Measurements from ENCODE around the gene ZBTB6. TPM values are rescaled to one million over a fixed set of nuclear protein-coding genes. Genes with fewer than 3 reads are reported as not detected.

ZBTB6 gene
- total and polyA plus RNA-seq, 2 of the 8 experiments (the other 6 are each of a cell fraction or from before 2014, with no cell fraction given) = 2.0 to 10.0 TPM

DNA sequence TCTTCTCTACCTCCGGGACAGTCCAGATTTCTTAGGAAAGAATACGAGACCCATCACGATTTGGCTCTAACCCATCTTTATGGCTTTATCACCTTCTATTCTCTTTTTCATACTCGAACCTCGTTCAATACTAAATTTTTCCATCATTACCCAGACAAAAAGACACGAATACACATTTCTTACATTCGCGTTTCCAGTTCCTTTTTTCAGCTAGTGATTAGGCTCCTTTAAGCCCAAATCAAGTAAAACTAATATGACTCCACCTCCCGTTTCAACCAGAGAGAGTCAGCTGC lies 506 bp downstream of the ZBTB6 start (continued):
- TF ChIP-seq, protein P1, sequence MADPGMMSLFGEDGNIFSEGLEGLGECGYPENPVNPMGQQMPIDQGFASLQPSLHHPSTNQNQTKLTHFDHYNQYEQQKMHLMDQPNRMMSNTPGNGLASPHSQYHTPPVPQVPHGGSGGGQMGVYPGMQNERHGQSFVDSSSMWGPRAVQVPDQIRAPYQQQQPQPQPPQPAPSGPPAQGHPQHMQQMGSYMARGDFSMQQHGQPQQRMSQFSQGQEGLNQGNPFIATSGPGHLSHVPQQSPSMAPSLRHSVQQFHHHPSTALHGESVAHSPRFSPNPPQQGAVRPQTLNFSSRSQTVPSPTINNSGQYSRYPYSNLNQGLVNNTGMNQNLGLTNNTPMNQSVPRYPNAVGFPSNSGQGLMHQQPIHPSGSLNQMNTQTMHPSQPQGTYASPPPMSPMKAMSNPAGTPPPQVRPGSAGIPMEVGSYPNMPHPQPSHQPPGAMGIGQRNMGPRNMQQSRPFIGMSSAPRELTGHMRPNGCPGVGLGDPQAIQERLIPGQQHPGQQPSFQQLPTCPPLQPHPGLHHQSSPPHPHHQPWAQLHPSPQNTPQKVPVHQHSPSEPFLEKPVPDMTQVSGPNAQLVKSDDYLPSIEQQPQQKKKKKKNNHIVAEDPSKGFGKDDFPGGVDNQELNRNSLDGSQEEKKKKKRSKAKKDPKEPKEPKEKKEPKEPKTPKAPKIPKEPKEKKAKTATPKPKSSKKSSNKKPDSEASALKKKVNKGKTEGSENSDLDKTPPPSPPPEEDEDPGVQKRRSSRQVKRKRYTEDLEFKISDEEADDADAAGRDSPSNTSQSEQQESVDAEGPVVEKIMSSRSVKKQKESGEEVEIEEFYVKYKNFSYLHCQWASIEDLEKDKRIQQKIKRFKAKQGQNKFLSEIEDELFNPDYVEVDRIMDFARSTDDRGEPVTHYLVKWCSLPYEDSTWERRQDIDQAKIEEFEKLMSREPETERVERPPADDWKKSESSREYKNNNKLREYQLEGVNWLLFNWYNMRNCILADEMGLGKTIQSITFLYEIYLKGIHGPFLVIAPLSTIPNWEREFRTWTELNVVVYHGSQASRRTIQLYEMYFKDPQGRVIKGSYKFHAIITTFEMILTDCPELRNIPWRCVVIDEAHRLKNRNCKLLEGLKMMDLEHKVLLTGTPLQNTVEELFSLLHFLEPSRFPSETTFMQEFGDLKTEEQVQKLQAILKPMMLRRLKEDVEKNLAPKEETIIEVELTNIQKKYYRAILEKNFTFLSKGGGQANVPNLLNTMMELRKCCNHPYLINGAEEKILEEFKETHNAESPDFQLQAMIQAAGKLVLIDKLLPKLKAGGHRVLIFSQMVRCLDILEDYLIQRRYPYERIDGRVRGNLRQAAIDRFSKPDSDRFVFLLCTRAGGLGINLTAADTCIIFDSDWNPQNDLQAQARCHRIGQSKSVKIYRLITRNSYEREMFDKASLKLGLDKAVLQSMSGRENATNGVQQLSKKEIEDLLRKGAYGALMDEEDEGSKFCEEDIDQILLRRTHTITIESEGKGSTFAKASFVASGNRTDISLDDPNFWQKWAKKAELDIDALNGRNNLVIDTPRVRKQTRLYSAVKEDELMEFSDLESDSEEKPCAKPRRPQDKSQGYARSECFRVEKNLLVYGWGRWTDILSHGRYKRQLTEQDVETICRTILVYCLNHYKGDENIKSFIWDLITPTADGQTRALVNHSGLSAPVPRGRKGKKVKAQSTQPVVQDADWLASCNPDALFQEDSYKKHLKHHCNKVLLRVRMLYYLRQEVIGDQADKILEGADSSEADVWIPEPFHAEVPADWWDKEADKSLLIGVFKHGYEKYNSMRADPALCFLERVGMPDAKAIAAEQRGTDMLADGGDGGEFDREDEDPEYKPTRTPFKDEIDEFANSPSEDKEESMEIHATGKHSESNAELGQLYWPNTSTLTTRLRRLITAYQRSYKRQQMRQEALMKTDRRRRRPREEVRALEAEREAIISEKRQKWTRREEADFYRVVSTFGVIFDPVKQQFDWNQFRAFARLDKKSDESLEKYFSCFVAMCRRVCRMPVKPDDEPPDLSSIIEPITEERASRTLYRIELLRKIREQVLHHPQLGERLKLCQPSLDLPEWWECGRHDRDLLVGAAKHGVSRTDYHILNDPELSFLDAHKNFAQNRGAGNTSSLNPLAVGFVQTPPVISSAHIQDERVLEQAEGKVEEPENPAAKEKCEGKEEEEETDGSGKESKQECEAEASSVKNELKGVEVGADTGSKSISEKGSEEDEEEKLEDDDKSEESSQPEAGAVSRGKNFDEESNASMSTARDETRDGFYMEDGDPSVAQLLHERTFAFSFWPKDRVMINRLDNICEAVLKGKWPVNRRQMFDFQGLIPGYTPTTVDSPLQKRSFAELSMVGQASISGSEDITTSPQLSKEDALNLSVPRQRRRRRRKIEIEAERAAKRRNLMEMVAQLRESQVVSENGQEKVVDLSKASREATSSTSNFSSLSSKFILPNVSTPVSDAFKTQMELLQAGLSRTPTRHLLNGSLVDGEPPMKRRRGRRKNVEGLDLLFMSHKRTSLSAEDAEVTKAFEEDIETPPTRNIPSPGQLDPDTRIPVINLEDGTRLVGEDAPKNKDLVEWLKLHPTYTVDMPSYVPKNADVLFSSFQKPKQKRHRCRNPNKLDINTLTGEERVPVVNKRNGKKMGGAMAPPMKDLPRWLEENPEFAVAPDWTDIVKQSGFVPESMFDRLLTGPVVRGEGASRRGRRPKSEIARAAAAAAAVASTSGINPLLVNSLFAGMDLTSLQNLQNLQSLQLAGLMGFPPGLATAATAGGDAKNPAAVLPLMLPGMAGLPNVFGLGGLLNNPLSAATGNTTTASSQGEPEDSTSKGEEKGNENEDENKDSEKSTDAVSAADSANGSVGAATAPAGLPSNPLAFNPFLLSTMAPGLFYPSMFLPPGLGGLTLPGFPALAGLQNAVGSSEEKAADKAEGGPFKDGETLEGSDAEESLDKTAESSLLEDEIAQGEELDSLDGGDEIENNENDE (IDR thresholded peaks at IDR 0.05; ENCODE audit: insufficient replicate concordance, low read length) = no peak
- TF ChIP-seq TAF1 (IDR thresholded peaks at IDR 0.05; ENCODE audit: low read depth, low read length) (no peak), GTF2F1 (IDR thresholded peaks at IDR 0.05; ENCODE audit: borderline replicate concordance, low read depth, low read length) (no peak), GABPA (IDR thresholded peaks at IDR 0.05; ENCODE audit: borderline replicate concordance, insufficient read depth, low read length) (no peak), TEAD4 (IDR thresholded peaks at IDR 0.05; ENCODE audit: low read depth, low read length) (no peak), RBBP5 (IDR thresholded peaks at IDR 0.05; ENCODE audit: borderline replicate concordance, low read depth, low read length) (no peak), MAFK (IDR thresholded peaks at IDR 0.05; ENCODE audit: low read depth, low read length) (no peak), POLR2AphosphoS5 (IDR thresholded peaks at IDR 0.05; ENCODE audit: low read depth, low read length) (no peak), SP1 (IDR thresholded peaks at IDR 0.05; ENCODE audit: low read depth, low read length) (no peak), JUND (IDR thresholded peaks at IDR 0.05; ENCODE audit: low read length) (no peak), SUZ12 (IDR thresholded peaks at IDR 0.05; ENCODE audit: low read length) (no peak), CEBPB (IDR thresholded peaks at IDR 0.05; ENCODE audit: low read depth, low read length) (no peak)
- TF ChIP-seq, protein P2, sequence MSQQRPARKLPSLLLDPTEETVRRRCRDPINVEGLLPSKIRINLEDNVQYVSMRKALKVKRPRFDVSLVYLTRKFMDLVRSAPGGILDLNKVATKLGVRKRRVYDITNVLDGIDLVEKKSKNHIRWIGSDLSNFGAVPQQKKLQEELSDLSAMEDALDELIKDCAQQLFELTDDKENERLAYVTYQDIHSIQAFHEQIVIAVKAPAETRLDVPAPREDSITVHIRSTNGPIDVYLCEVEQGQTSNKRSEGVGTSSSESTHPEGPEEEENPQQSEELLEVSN (IDR thresholded peaks at IDR 0.05) = no peak

All from H1 (cell line).